ENCODE measurements around the gene NTS. TPM values are rescaled to one million over a fixed set of nuclear protein-coding genes. Genes with fewer than 3 reads are reported as not detected.

The NTS gene
- total RNA-seq, 1 experiment from 2014 or later: 5.1 TPM

GRCh38 chr12:85833579-85833978 is 40.5 kb upstream of the NTS start:
- H3K79me2 ChIP-seq (ENCODE audit: insufficient read depth, low read length): no peaks in the 10 kb centered on the region

More at GRCh38 chr12:85833579-85833978, 40.5 kb upstream of the NTS start:
- Mint-ChIP-seq H3K4me3 (no peak overlapping the region), H3K9me3 (no peaks in the 10 kb centered on the region), H3K4me1 (peaks cover 20 to 22% of the 10 kb centered on the region in 2 experiments), H3K27ac (peak overlapping the region in 1 of 3 experiments; percentile 44; a peak in 1 of 7 replicates), H3K27me3 (ENCODE audit: low read depth) (no peaks in the 10 kb centered on the region), H3K36me3 (ENCODE audit: insufficient read depth in 1 of 3, low read depth in 3 of 3) (no peaks in the 10 kb centered on the region)
- no peak overlapping the region for H4K8ac ChIP-seq (replicated peaks; ENCODE audit: insufficient read length, low read depth, low read length)
- no peak overlapping the region for H3K4ac ChIP-seq (ENCODE audit: low read depth, low read length)
- H2BK20ac ChIP-seq (ENCODE audit: low read depth, low read length, poor library complexity, severe bottlenecking): no peak overlapping the region
- H3K4me2 ChIP-seq (ENCODE audit: insufficient read depth, insufficient read length, low read length): no peak overlapping the region
- no peak overlapping the region for H4K91ac ChIP-seq (ENCODE audit: insufficient read length, low read depth, low read length)
- peaks cover 4% of the 10 kb centered on the region; the same call in 1 of the 2 replicates for H3K4me1 ChIP-seq (ENCODE audit: insufficient read depth, low read length)
- H2BK15ac ChIP-seq (ENCODE audit: low read depth, low read length): no peak overlapping the region
- no peak overlapping the region for H3K27ac ChIP-seq (ENCODE audit: insufficient read length, low read depth, low read length)
- no peaks in the 10 kb centered on the region for H3K27me3 ChIP-seq (ENCODE audit: insufficient read depth, low read length)
- TF ChIP-seq CTCF (conservative IDR thresholded peaks at IDR 0.05): no peak
- no peaks in the 10 kb centered on the region for H4K20me1 ChIP-seq (ENCODE audit: control insufficient read depth, insufficient read depth, insufficient read length)
- no peak overlapping the region for H3K9ac ChIP-seq (ENCODE audit: extremely low read depth, insufficient read length, low read length)
- no peak overlapping the region for H2BK12ac ChIP-seq (ENCODE audit: insufficient read length, low read depth, low read length)
- no peak overlapping the region for H4K5ac ChIP-seq (ENCODE audit: insufficient read length, low read depth, low read length)
- DNase-seq: no peak
- no peaks in the 10 kb centered on the region for H3K9me3 ChIP-seq (ENCODE audit: control insufficient read depth, low read depth, low read length)
- H3K23me2 ChIP-seq (ENCODE audit: insufficient read length, low read depth, low read length, poor library complexity, severe bottlenecking): no peaks in the 10 kb centered on the region
- no peak overlapping the region for H2AFZ ChIP-seq (ENCODE audit: low read length)
- no peak overlapping the region for H3K23ac ChIP-seq (ENCODE audit: insufficient read length, low read depth, low read length)
- H2BK5ac ChIP-seq (ENCODE audit: insufficient read length, low read length): no peak overlapping the region
- H2AK5ac ChIP-seq (ENCODE audit: insufficient read length, low read length): no peak overlapping the region
- H3T11ph ChIP-seq (ENCODE audit: low read length): no peak overlapping the region
- H3K14ac ChIP-seq (ENCODE audit: insufficient read depth, low read length): no peak overlapping the region
- no peak overlapping the region for H3K18ac ChIP-seq (ENCODE audit: insufficient read length, low read depth, low read length)
- no peaks in the 10 kb centered on the region for H3K79me1 ChIP-seq (ENCODE audit: insufficient read depth, low read depth, low read length, poor library complexity, severe bottlenecking)
- H2BK120ac ChIP-seq (ENCODE audit: low read depth, low read length, poor library complexity, severe bottlenecking): no peak overlapping the region
- H3K56ac ChIP-seq (ENCODE audit: insufficient read length, low read depth, low read length): no peak overlapping the region
